Testis (tissue), 2 donors: Measurements from ENCODE around the gene MRPL32.

Source experiments
- POLR2A ChIP-seq: fragments of 450-650 bp; IDR thresholded peaks from one replicate; pipeline ENCODE4 v1.6.1; 2017; ENCODE audit warnings: antibody characterized with exemption, mild to moderate bottlenecking, moderate library complexity
- TF ChIP-seq, protein P1 (sequence below), 3 experiments: fragments of 450-650 bp in 2 of 3; fragments of 200-600 bp in 1 of 3; sonication (generic) in 1 of 3; IDR thresholded peaks; one replicate each; pipeline ENCODE4 v1.5.1; 2016 to 2019; ENCODE audit warnings: antibody characterized with exemption in 3 of 3, mild to moderate bottlenecking in 2 of 3, moderate library complexity in 1 of 3

- TF ChIP-seq, protein P1, sequence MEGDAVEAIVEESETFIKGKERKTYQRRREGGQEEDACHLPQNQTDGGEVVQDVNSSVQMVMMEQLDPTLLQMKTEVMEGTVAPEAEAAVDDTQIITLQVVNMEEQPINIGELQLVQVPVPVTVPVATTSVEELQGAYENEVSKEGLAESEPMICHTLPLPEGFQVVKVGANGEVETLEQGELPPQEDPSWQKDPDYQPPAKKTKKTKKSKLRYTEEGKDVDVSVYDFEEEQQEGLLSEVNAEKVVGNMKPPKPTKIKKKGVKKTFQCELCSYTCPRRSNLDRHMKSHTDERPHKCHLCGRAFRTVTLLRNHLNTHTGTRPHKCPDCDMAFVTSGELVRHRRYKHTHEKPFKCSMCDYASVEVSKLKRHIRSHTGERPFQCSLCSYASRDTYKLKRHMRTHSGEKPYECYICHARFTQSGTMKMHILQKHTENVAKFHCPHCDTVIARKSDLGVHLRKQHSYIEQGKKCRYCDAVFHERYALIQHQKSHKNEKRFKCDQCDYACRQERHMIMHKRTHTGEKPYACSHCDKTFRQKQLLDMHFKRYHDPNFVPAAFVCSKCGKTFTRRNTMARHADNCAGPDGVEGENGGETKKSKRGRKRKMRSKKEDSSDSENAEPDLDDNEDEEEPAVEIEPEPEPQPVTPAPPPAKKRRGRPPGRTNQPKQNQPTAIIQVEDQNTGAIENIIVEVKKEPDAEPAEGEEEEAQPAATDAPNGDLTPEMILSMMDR (IDR thresholded peaks at IDR 0.05) = no peak
- TF ChIP-seq POLR2A = no peak
Measured at GRCh38 chr7:42929449-42929848, 2.7 kb upstream of the MRPL32 start.
